GM12874 (cell line): ENCODE results near the gene CCDC71.

ENCODE experiments used
- TF ChIP-seq, protein P1 (sequence below): IDR thresholded peaks from 2 replicates; pipeline ENCODE4 v1.5.1; 2011; ENCODE audit warnings: low read depth, mild to moderate bottlenecking, control low read depth, low read length, moderate library complexity; ENCODE audit not compliant: insufficient read depth

The CCDC71 gene

DNA sequence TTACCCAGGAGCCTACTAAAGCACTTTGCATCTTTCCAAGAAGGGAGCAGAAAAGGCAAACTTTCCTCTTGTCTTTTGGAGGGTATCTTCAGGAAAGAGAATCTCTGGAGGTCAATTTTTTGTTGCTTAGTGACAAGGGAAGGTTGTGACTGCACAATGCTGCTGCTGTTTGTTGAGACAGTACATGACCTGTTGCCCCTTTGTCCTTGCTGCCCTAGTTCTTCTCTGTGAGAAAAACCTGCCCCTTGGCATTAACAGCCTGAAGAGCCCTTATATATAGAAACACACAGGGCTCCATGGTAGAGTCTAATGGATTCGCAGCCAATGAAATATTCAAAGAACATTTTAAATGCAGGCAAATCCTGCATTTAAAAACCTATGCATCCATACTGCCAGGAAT is 25.6 kb upstream of the CCDC71 start:
- TF ChIP-seq, protein P1, sequence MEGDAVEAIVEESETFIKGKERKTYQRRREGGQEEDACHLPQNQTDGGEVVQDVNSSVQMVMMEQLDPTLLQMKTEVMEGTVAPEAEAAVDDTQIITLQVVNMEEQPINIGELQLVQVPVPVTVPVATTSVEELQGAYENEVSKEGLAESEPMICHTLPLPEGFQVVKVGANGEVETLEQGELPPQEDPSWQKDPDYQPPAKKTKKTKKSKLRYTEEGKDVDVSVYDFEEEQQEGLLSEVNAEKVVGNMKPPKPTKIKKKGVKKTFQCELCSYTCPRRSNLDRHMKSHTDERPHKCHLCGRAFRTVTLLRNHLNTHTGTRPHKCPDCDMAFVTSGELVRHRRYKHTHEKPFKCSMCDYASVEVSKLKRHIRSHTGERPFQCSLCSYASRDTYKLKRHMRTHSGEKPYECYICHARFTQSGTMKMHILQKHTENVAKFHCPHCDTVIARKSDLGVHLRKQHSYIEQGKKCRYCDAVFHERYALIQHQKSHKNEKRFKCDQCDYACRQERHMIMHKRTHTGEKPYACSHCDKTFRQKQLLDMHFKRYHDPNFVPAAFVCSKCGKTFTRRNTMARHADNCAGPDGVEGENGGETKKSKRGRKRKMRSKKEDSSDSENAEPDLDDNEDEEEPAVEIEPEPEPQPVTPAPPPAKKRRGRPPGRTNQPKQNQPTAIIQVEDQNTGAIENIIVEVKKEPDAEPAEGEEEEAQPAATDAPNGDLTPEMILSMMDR, result no peak

DNA sequence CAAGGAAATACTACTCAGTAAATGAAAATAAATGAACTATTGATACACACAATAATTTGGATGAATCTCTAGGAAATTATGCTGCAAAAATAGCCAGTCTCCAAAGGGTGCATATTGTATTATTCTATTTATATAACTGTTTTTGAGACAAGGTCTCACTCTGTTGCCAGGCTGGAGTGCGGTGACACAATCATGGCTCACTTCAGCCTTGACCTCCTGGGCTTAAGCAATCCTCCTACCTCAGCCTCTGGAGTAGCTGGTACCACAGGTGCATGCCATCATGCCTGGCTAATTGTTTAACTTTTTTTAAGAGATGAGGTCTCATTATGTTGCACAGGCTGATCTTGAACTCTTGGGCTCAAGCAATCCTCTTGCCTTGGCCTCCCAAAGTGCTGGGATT is 17.7 kb upstream of the CCDC71 start:
- TF ChIP-seq, protein P1, result no peak

DNA sequence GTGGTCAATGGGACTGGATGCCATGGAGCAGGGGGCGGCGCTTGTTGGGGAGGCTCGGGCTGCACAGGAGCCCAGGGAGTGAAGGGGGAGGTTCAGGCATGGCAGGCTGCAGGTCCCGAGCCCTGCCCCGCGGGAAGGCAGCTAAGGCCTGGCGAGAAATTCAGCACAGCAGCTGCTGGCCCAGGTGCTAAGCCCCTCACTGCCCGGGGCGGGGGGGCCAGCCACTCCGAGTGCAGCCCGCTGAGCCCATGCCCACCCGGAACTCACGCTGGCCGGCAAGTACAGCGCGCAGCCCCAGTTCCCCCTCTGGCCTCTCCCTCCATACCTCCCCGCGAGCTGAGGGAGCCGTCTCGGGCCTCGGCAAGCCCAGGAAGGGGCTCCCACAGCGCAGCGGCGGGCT is 16.6 kb upstream of the CCDC71 start:
- TF ChIP-seq, protein P1, result no peak

DNA sequence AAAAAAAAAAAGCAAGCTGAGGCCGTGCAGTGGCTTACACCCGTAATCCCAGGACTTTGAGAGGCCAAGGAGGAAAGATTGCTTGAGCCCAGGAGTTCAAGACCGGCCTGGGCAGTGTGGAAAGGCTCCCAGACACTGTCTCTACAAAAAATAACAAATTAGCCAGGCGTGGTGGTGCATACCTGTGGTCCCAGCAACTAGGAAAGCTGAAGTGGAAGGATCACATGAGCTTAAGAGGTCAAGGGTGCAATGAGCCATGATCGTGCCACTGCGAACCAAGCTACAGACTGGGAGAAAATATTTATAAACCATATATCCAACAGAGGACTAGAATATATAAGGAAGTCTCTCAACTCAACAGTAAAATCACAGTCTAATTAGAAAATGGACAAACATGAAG is 15.2 kb upstream of the CCDC71 start:
- TF ChIP-seq, protein P1, result no peak

DNA sequence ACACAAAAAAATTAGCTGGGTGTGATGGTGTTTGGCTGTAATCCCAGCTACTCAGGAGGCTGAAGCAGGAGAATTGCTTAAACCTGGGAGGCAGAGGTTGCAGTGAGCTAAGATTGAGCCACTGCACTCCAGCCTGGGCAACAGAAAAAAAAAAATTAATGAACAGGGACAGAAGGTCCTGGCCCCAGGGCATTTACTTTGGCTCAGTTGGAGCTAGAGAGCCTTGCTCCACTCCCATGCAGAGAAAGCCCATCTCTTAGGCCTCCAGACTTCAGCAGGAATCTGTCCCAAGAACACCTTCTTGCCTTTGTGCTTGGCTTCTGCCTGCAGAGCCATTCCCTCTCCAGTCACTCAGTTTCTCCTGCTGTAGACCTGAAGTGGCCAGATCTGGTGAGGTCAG is 14.0 kb upstream of the CCDC71 start:
- TF ChIP-seq, protein P1, result no peak

DNA sequence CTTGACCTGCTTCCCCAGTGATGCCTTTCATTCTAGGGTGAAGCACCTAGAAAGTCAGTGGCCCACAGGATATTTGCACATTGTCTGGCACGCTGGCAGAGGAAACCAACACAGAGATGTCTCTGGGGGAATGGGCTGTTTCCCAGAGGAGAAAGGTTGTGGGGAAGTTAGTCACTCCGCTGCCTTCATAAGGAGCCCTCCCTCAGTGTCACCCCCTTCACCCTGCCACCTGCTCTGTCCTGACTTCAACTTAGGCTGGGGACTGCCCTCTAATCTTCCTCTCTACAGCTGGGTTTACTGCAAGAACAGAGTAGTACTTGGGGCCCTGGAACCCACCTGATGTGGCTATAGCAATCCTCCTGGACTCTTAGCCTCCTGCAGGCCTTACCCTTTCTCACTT is 10.9 kb upstream of the CCDC71 start:
- TF ChIP-seq, protein P1, result no peak

DNA sequence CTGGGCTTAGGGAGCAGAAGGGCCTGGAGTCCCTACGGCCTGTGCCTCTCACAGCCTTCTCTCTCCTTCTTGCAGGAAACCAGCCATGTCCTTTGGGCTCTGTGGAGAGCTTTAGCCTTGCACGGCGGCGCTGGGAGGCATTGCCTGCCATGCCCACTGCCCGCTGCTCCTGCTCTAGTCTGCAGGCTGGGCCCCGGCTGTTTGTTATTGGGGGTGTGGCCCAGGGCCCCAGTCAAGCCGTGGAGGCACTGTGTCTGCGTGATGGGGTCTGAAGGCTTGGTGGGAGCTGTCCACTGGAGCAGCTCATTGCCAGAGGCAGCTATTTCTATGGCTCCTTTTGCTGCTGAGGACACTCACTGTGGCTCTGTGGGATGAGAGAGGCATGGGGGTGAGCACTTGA is 9.4 kb upstream of the CCDC71 start:
- TF ChIP-seq, protein P1, result no peak
